ENCODE results near the gene CACNA1C. TPM values are rescaled to one million over a fixed set of nuclear protein-coding genes. Genes with fewer than 3 reads are reported as not detected.

Gene CACNA1C
- total RNA-seq, 1 donor from 2014 or later, result 15.6 TPM

GRCh38 chr12:2616763-2617162, 564.0 kb downstream of the CACNA1C start:
- TF ChIP-seq CTCF (IDR thresholded peaks at IDR 0.05), result no peak
- Histone ChIP-seq H3K9me3 (no peaks in the 10 kb centered on the region), H3K27ac (no peak overlapping the region), H3K27me3 (no peaks in the 10 kb centered on the region), H3K4me3 (no peak overlapping the region), H3K4me1 (peaks cover 6% of the 10 kb centered on the region), H3K36me3 (no peaks in the 10 kb centered on the region)
- ATAC-seq, result no peak
- DNase-seq, result no peak
- intact Hi-C loops (cut with DNase I), result no loop called here

- TF ChIP-seq CTCF (IDR thresholded peaks at IDR 0.05), result no peak
Observed at GRCh38 chr12:2617365-2617764, 564.6 kb downstream of the CACNA1C start.

GRCh38 chr12:2618291-2618995, 565.7 kb downstream of the CACNA1C start:
- ATAC-seq (no peak), DNase-seq (no peak)
- Histone ChIP-seq H3K9me3 (no peaks in the 10 kb centered on the region), H3K27ac (no peak overlapping the region), H3K36me3 (no peaks in the 10 kb centered on the region), H3K27me3 (no peaks in the 10 kb centered on the region), H3K4me3 (no peak overlapping the region), H3K4me1 (peaks cover 6% of the 10 kb centered on the region)
- intact Hi-C loops (cut with DNase I), result no loop called here
- no peak for TF ChIP-seq CTCF (IDR thresholded peaks at IDR 0.05)

More at GRCh38 chr12:2617365-2617764, 564.6 kb downstream of the CACNA1C start:
- Histone ChIP-seq H3K4me3 (no peak overlapping the region), H3K36me3 (no peaks in the 10 kb centered on the region), H3K27ac (no peak overlapping the region), H3K9me3 (no peaks in the 10 kb centered on the region), H3K27me3 (no peaks in the 10 kb centered on the region), H3K4me1 (peaks cover 6% of the 10 kb centered on the region)
- intact Hi-C loops (cut with DNase I), result no loop called here
- DNase-seq, result no peak
- no peak for ATAC-seq

- no peaks in the 10 kb centered on the region for H3K36me3 ChIP-seq
- DNase-seq, result no peak
- no peaks in the 10 kb centered on the region for H3K27me3 ChIP-seq
- intact Hi-C loops (cut with DNase I), result no loop called here
- ATAC-seq, result no peak
- TF ChIP-seq CTCF (IDR thresholded peaks at IDR 0.05), result no peak
- peaks cover 6% of the 10 kb centered on the region for H3K4me1 ChIP-seq
- no peak overlapping the region for H3K4me3 ChIP-seq
- no peaks in the 10 kb centered on the region for H3K9me3 ChIP-seq
- no peak overlapping the region for H3K27ac ChIP-seq
Observed at GRCh38 chr12:2619136-2619535, 566.3 kb downstream of the CACNA1C start.

GRCh38 chr12:2622460-2622859, 569.7 kb downstream of the CACNA1C start:
- Histone ChIP-seq H3K4me3 (no peak overlapping the region), H3K27ac (no peak overlapping the region), H3K27me3 (no peaks in the 10 kb centered on the region), H3K9me3 (no peaks in the 10 kb centered on the region), H3K4me1 (no peaks in the 10 kb centered on the region), H3K36me3 (no peaks in the 10 kb centered on the region)
- no peak for ATAC-seq
- no peak for DNase-seq
- intact Hi-C loops (cut with DNase I), result no loop called here
- TF ChIP-seq CTCF (IDR thresholded peaks at IDR 0.05), result no peak

- H3K4me1 ChIP-seq, result no peaks in the 10 kb centered on the region
- no peaks in the 10 kb centered on the region for H3K27me3 ChIP-seq
- no peak overlapping the region for H3K27ac ChIP-seq
- no peak for TF ChIP-seq CTCF (IDR thresholded peaks at IDR 0.05)
- intact Hi-C loops (cut with DNase I), result no loop called here
- H3K36me3 ChIP-seq, result no peaks in the 10 kb centered on the region
- DNase-seq (no peak), ATAC-seq (no peak)
- H3K4me3 ChIP-seq, result no peak overlapping the region
- H3K9me3 ChIP-seq, result no peaks in the 10 kb centered on the region
Observed at GRCh38 chr12:2623472-2623871, 570.7 kb downstream of the CACNA1C start.

Data from upper lobe of right lung (tissue), 1 donor.